Muscle of leg (tissue), 11 donors: ENCODE data around the gene EIF1AD. TPM values are rescaled to one million over a fixed set of nuclear protein-coding genes. Genes with fewer than 3 reads are reported as not detected.

ENCODE experiments used
- DNase-seq: peaks from one replicate; pipeline ENCODE4 v3.0.0; 2013
- H3K27ac ChIP-seq: one replicate; pipeline ENCODE4 v1.5.1; 2013; ENCODE audit warnings: mild to moderate bottlenecking, low read length, control low read depth
- H3K27me3 ChIP-seq: one replicate; pipeline ENCODE4 v1.6.1; 2013; ENCODE audit warnings: low read length; ENCODE audit not compliant: control insufficient read depth, insufficient read depth
- H3K36me3 ChIP-seq: one replicate; pipeline ENCODE4 v1.6.1; 2013; ENCODE audit warnings: low read length; ENCODE audit not compliant: control insufficient read depth, insufficient read depth
- H3K4me1 ChIP-seq: one replicate; pipeline ENCODE4 v1.6.1; 2013; ENCODE audit warnings: low read length; ENCODE audit not compliant: control insufficient read depth, insufficient read depth
- H3K4me3 ChIP-seq: one replicate; pipeline ENCODE4 v1.5.1; 2013; ENCODE audit warnings: low read length, control low read depth
- H3K9me3 ChIP-seq: replicated peaks from 2 replicates; pipeline ENCODE4 v1.6.1; 2013; ENCODE audit warnings: low read depth, low read length; ENCODE audit not compliant: control insufficient read depth
- WGBS: methylation state at CpG from one replicate; pipeline ENCODE4 v1.1.5; 2013; ENCODE audit warnings: missing lambda C conversion rate; ENCODE audit not compliant: insufficient coverage; 5-methylcytosine and 5-hydroxymethylcytosine counted together
- polyA plus RNA-seq, 8 donors: library from polyadenylated mRNA; unstranded; fragments of 120-200 nt; gene quantifications; one replicate each; pipeline versions ENCODE4 v1.2.1 to v1.2.3, GENCODE V29; 2013; ENCODE audit warnings: inconsistent platforms in 1 of 8, low replicate concordance in 1 of 8; ENCODE audit not compliant: insufficient read length in 8 of 8, insufficient read depth in 1 of 8
- total RNA-seq: library from RNA; stranded (reverse); fragments of 120-200 nt; gene quantifications from one replicate; pipeline ENCODE4 v1.2.4, GENCODE V29; 2013

Gene EIF1AD
- total and polyA plus RNA-seq, 9 donors = 15.9 to 26.0 (median 19.2) TPM

DNA sequence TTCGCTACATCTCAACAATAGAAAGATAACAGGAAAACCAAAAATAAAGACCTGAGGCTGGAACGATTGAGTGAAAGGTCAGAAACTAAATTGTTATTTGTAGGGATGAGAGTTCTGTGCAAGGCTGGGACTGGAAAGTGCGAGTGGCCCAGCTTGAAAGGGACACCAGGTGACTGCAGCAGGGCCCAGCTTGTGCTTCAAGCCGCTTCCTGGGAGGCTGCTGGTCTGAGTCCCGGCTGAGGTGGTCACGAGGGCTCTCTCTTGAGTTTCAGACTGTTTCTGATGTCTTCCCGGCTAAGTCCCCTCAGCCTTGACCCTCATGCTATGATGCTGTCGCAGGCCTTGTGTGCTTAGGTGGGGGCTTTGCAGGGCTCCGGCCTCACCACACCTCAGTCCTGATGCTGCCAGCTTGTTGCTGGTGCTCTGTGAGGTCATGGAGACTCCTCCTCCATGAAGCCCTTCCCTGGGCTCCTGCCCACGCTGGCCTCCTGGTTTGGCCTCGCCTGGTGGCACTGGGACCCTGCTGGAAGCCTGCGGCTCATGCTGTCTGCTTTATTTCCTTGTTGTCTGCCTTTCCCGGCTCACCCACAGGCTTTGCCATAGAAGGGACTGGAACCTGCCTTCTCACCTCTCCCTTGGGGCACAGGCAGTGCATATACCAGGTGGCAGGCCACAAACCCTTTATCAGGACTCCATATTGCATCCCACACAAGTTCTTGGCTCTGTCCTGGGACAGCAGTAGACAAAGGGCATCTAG, 4.4 kb upstream of the EIF1AD start:
- Histone ChIP-seq H3K27ac (no peak overlapping the region), H3K36me3 (peaks cover 21% of the 10 kb centered on the region), H3K9me3 (no peaks in the 10 kb centered on the region), H3K4me3 (no peak overlapping the region), H3K4me1 (peaks cover 11% of the 10 kb centered on the region), H3K27me3 (peaks cover 23% of the 10 kb centered on the region)
- DNase-seq = no peak
- WGBS = 77% methylated on average over 11 of the region's 13 CpGs

DNA sequence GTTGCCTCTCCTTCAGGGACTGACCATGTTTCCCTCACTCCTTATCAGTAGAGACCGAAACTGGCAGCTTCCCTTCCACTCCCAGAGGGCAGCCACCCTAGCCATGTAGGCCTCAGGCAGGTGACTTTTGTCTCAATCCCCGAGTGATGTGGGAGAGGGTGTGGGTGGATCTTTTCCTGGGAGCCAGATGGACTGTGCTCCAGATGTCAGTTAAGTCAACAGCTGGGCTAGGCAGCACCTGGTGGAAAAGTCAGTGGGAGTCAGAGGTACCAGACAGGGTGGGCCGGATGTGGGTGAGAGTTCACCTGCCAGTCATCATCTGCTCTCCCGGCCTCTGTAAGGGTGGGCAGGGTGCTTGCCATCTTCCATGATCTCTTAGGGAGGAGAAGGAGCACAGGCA, 2.2 kb upstream of the EIF1AD start:
- no peak for DNase-seq
- Histone ChIP-seq H3K9me3 (no peaks in the 10 kb centered on the region), H3K27me3 (peaks cover 4% of the 10 kb centered on the region), H3K4me3 (no peak overlapping the region), H3K27ac (no peak overlapping the region), H3K4me1 (peaks cover 18% of the 10 kb centered on the region), H3K36me3 (peaks cover 34% of the 10 kb centered on the region)
- 90% methylated on average over 2 of the region's 4 CpGs for WGBS

GRCh38 chr11:66003291-66003690, 1.3 kb upstream of the EIF1AD start:
- Histone ChIP-seq H3K27ac (peak overlapping the region; percentile 99), H3K4me3 (peak overlapping the region; percentile 88), H3K9me3 (no peaks in the 10 kb centered on the region), H3K36me3 (peaks cover 42% of the 10 kb centered on the region), H3K4me1 (peaks cover 18% of the 10 kb centered on the region), H3K27me3 (no peaks in the 10 kb centered on the region)
- DNase-seq = no peak
- WGBS = 83% methylated on average over 5 of the region's 6 CpGs

- H3K4me3 ChIP-seq = peak overlapping the region; percentile 88
- no peaks in the 10 kb centered on the region for H3K9me3 ChIP-seq
- peak overlapping the region; percentile 99 for H3K27ac ChIP-seq
- WGBS = under 1% methylated on average over 36 of the region's 40 CpGs
- H3K27me3 ChIP-seq = no peaks in the 10 kb centered on the region
- H3K36me3 ChIP-seq = peaks cover 48% of the 10 kb centered on the region
- H3K4me1 ChIP-seq = peaks cover 18% of the 10 kb centered on the region
- DNase-seq = peak; percentile 65
Observed at GRCh38 chr11:66002648-66003225, 780 bp upstream of the EIF1AD start.

- Histone ChIP-seq H3K27me3 (no peaks in the 10 kb centered on the region), H3K36me3 (peaks cover 36% of the 10 kb centered on the region), H3K4me1 (peaks cover 8% of the 10 kb centered on the region), H3K4me3 (no peak overlapping the region), H3K9me3 (no peaks in the 10 kb centered on the region), H3K27ac (no peak overlapping the region)
- WGBS = 92% methylated on average over 2 of the region's 2 CpGs
- no peak for DNase-seq
Observed at GRCh38 chr11:65997286-65997685, 4.7 kb downstream of the EIF1AD start.

- peaks cover 10% of the 10 kb centered on the region for H3K36me3 ChIP-seq
- DNase-seq = no peak
- H3K4me1 ChIP-seq = no peaks in the 10 kb centered on the region
- H3K27ac ChIP-seq = no peak overlapping the region
- no peaks in the 10 kb centered on the region for H3K27me3 ChIP-seq
- H3K4me3 ChIP-seq = no peak overlapping the region
- 88% methylated on average over 2 of the region's 5 CpGs for WGBS
- no peaks in the 10 kb centered on the region for H3K9me3 ChIP-seq
Observed at GRCh38 chr11:65992056-65992455, 9.9 kb downstream of the EIF1AD start.

- Histone ChIP-seq H3K4me1 (no peaks in the 10 kb centered on the region), H3K36me3 (peaks cover 8% of the 10 kb centered on the region), H3K27me3 (no peaks in the 10 kb centered on the region), H3K4me3 (no peak overlapping the region), H3K9me3 (no peaks in the 10 kb centered on the region), H3K27ac (no peak overlapping the region)
- DNase-seq = peak; percentile 97
- WGBS = 7% methylated on average over 3 of the region's 10 CpGs
Observed at GRCh38 chr11:65988791-65989592, 13.0 kb downstream of the EIF1AD start.

DNA sequence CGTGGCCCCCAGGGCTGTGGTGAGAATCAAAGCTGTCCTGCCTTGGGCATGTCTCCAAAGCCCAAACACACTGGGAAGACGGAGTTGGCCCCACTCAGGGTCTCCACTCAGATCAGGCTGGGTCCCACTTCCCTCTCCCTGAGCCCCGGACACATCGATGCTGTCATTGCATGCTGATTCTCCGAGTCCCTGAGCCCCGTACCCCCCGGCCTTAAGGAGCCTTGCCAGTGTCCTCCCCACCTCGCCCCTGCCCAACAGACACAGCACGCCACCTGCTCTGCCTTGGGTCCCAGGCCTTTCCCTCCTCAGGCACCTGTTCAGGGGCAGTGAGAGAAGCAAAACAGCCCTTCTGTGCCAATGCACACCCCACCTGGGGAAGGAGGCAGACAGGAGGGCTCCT, 14.6 kb downstream of the EIF1AD start:
- DNase-seq = no peak
- Histone ChIP-seq H3K27me3 (no peaks in the 10 kb centered on the region), H3K4me3 (no peak overlapping the region), H3K9me3 (no peaks in the 10 kb centered on the region), H3K36me3 (peaks cover 7% of the 10 kb centered on the region), H3K27ac (no peak overlapping the region), H3K4me1 (no peaks in the 10 kb centered on the region)
- 74% methylated on average over 9 of the region's 9 CpGs for WGBS

GRCh38 chr11:65983589-65983987, 18.4 kb downstream of the EIF1AD start:
- H3K27ac ChIP-seq = no peak overlapping the region
- H3K9me3 ChIP-seq = no peaks in the 10 kb centered on the region
- H3K4me3 ChIP-seq = no peak overlapping the region
- H3K27me3 ChIP-seq = no peaks in the 10 kb centered on the region
- no peaks in the 10 kb centered on the region for H3K4me1 ChIP-seq
- H3K36me3 ChIP-seq = peaks cover 17% of the 10 kb centered on the region
- no peak for DNase-seq
- WGBS = 90% methylated on average over 4 of the region's 5 CpGs
